GM12891 (cell line): ENCODE measurements around the gene SWAP70.

Experiments used
- PAX5 ChIP-seq: IDR thresholded peaks from 2 replicates; pipeline ENCODE4 v1.6.1; 2011; ENCODE audit warnings: low read length, moderate library complexity, mild to moderate bottlenecking; ENCODE audit not compliant: insufficient read depth, severe bottlenecking
- POLR2A ChIP-seq: IDR thresholded peaks from 2 replicates; pipeline ENCODE4 v1.6.1; 2011; ENCODE audit warnings: low read depth, low read length, control low read depth
- POLR2AphosphoS5 ChIP-seq: IDR thresholded peaks from 2 replicates; pipeline ENCODE4 v1.6.1; 2011; ENCODE audit warnings: low read depth, low read length, control low read depth
- POU2F2 ChIP-seq: IDR thresholded peaks from 2 replicates; pipeline ENCODE4 v1.6.1; 2011; ENCODE audit warnings: low read depth, mild to moderate bottlenecking, control low read depth, low read length, moderate library complexity
- SPI1 ChIP-seq: IDR thresholded peaks from 2 replicates; pipeline ENCODE4 v1.6.1; 2011; ENCODE audit warnings: low read depth, low read length, control low read depth
- TAF1 ChIP-seq: IDR thresholded peaks from 2 replicates; pipeline ENCODE4 v1.6.1; 2011; ENCODE audit warnings: low read depth, low read length, control low read depth

DNA sequence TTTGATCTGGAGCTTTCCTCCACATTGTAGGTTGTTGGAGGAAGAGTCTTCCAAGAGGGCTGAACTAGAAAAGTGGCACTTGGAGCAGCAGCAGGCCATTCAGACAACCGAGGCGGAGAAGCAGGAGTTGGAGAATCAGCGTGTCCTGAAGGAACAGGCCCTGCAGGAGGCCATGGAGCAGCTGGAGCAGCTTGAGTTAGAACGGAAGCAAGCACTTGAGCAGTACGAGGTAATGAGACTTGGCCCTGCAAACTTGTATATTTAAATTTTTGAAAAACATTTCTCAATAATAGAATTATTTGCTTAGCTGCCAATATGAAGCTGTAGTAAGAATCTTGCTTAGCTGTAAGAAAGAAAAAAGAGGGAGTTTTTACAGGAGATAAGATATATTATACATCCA is 84.0 kb downstream of the SWAP70 start:
- TF ChIP-seq POLR2A (no peak), POLR2AphosphoS5 (no peak), TAF1 (no peak), PAX5 (no peak), SPI1 (no peak), POU2F2 (no peak)
